ENCODE measurements around the gene SEMA3G.

Gene SEMA3G

GRCh38 chr3:52438579-52439425 is 6.1 kb downstream of the SEMA3G start:
- no peak for DNase-seq

- DNase-seq: no peak
Measured at GRCh38 chr3:52438104-52438376, 6.9 kb downstream of the SEMA3G start.

- no peak for DNase-seq
Measured at GRCh38 chr3:52437326-52438103, 7.4 kb downstream of the SEMA3G start.

- DNase-seq: no peak
Measured at GRCh38 chr3:52436500-52437149, 8.3 kb downstream of the SEMA3G start.

GRCh38 chr3:52435246-52436101 is 9.4 kb downstream of the SEMA3G start:
- no peak for DNase-seq

- DNase-seq: no peak
Measured at GRCh38 chr3:52434491-52435115, 10.3 kb downstream of the SEMA3G start.

- DNase-seq: no peak
Measured at GRCh38 chr3:52433996-52434479, 10.9 kb downstream of the SEMA3G start.

GRCh38 chr3:52433328-52433995 is 11.4 kb downstream of the SEMA3G start:
- DNase-seq: no peak

GRCh38 chr3:52432691-52433141 is 12.2 kb downstream of the SEMA3G start:
- DNase-seq: no peak

GRCh38 chr3:52432225-52432624 is 12.7 kb downstream of the SEMA3G start:
- no peak for DNase-seq

GRCh38 chr3:52431459-52432223 is 13.3 kb downstream of the SEMA3G start:
- DNase-seq: no peak

- DNase-seq: no peak
Measured at GRCh38 chr3:52430416-52430810, 14.5 kb downstream of the SEMA3G start.

GRCh38 chr3:52429779-52430415 is 15.0 kb downstream of the SEMA3G start:
- no peak for DNase-seq

- no peak for DNase-seq
Measured at GRCh38 chr3:52429031-52429430, 15.9 kb downstream of the SEMA3G start.

- DNase-seq: peak; percentile 49
Measured at GRCh38 chr3:52428151-52429005, 16.5 kb downstream of the SEMA3G start.

- no peak for DNase-seq
Measured at GRCh38 chr3:52423173-52423572, 21.7 kb downstream of the SEMA3G start.

GRCh38 chr3:52422669-52423068 is 22.2 kb downstream of the SEMA3G start:
- no peak for DNase-seq

- DNase-seq: no peak
Measured at GRCh38 chr3:52420388-52420787, 24.5 kb downstream of the SEMA3G start.

GRCh38 chr3:52415800-52416199 is 29.1 kb downstream of the SEMA3G start:
- no peak for DNase-seq

Data from CD4-positive, alpha-beta T cell treated with Interleukin-17A for 4 hours (primary cell).